ENCODE measurements around the gene CDK16.

CDK16 gene

GRCh38 chrX:47217121-47217851, 1.2 kb upstream of the CDK16 start:
- TF ChIP-seq, protein P1, sequence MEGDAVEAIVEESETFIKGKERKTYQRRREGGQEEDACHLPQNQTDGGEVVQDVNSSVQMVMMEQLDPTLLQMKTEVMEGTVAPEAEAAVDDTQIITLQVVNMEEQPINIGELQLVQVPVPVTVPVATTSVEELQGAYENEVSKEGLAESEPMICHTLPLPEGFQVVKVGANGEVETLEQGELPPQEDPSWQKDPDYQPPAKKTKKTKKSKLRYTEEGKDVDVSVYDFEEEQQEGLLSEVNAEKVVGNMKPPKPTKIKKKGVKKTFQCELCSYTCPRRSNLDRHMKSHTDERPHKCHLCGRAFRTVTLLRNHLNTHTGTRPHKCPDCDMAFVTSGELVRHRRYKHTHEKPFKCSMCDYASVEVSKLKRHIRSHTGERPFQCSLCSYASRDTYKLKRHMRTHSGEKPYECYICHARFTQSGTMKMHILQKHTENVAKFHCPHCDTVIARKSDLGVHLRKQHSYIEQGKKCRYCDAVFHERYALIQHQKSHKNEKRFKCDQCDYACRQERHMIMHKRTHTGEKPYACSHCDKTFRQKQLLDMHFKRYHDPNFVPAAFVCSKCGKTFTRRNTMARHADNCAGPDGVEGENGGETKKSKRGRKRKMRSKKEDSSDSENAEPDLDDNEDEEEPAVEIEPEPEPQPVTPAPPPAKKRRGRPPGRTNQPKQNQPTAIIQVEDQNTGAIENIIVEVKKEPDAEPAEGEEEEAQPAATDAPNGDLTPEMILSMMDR (IDR thresholded peaks at IDR 0.05; ENCODE audit: low read depth, low read length) = no peak
- peak overlapping the region; percentile 38 for H3K4me3 ChIP-seq (ENCODE audit: low read depth, low read length)

DNA sequence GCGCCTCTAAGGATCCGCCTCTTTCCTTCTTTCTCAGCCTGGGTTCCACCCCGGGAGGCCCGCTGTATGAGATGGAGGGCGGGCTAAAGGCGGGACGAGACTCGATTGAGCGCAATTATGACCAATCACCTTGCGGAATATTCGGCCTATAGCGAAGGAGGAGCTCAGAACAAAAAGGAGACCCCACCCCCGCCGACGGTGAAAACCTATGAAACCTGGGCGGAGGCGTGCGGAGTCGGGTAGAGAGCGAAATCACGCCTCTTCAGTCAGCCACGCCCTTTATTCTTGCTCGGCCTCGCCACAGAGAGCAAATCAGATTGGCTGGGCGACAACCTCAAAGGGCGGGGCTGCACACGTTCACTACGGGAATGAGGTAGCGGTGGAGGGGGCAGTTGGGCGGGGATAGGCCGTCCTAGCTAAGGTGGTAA, 615 bp upstream of the CDK16 start:
- TF ChIP-seq, protein P1 (IDR thresholded peaks at IDR 0.05; ENCODE audit: low read depth, low read length) = no peak
- H3K4me3 ChIP-seq (ENCODE audit: low read depth, low read length) = peak overlapping the region; percentile 77

DNA sequence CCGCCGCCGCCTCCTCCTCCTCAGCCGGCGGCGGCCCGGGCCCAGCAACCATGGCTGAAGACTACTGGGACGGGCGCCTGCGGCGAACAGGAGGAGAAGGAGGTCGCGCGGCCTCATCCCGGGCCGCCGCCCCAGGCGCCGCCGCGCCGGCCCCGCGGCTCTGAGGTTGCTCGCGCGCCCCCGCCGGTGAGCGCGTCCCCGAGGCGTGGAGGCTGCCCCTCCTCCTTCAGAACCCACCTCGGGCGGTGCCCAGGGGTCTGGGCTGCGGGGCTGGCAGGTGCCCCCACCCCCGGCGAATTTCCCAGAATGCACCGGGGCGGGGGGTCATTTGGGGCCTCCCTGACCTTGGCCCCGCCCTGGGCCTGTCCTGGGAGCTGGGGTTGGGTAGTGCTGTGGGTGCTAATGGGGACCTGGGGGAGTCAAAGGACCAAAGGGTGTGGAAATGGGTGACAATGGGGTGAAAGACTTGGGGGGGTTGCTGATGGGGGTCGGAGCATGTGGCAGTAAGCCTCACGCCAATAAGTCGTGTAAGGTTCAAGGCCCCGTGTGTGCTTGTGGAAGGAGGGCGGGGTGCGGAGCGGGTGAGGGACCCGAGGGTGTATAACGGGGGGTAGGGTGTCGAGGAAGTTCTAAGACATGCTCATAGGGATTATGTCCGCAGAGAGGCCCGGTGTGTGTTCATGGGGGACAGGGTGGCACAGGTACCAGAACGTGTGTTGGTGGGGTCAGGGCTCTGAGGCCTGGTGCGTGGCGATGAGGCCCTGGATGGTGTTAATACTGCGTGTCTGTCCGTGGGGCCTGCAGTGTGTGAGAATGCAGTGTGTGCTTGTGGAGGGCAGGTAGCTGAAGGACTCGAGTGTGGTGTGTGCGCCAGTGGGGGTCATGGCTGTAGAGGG, 687 bp downstream of the CDK16 start:
- TF ChIP-seq, protein P1 (IDR thresholded peaks at IDR 0.05; ENCODE audit: low read depth, low read length) = no peak
- peak overlapping the region; percentile 77 for H3K4me3 ChIP-seq (ENCODE audit: low read depth, low read length)

- H3K4me3 ChIP-seq (ENCODE audit: low read depth, low read length) = no peak overlapping the region
- TF ChIP-seq, protein P1 (IDR thresholded peaks at IDR 0.05; ENCODE audit: low read depth, low read length) = no peak
Measured at GRCh38 chrX:47221756-47222155, 3.3 kb downstream of the CDK16 start.

GRCh38 chrX:47222751-47223350, 4.4 kb downstream of the CDK16 start:
- no peak overlapping the region for H3K4me3 ChIP-seq (ENCODE audit: low read depth, low read length)
- TF ChIP-seq, protein P1 (IDR thresholded peaks at IDR 0.05; ENCODE audit: low read depth, low read length) = no peak

- TF ChIP-seq, protein P1 (IDR thresholded peaks at IDR 0.05; ENCODE audit: low read depth, low read length) = no peak
- H3K4me3 ChIP-seq (ENCODE audit: low read depth, low read length) = no peak overlapping the region
Measured at GRCh38 chrX:47223476-47224250, 5.2 kb downstream of the CDK16 start.
